ENCODE results near the gene EEF1A2.
A peak's percentile ranks its signal among the peaks of the same experiment; 100 is the strongest.
"Not testable (repeated sequence)": the region's sequence is repeated elsewhere in the genome, so short reads cannot be mapped to it uniquely, and the experiment has no call there.

The EEF1A2 gene

DNA sequence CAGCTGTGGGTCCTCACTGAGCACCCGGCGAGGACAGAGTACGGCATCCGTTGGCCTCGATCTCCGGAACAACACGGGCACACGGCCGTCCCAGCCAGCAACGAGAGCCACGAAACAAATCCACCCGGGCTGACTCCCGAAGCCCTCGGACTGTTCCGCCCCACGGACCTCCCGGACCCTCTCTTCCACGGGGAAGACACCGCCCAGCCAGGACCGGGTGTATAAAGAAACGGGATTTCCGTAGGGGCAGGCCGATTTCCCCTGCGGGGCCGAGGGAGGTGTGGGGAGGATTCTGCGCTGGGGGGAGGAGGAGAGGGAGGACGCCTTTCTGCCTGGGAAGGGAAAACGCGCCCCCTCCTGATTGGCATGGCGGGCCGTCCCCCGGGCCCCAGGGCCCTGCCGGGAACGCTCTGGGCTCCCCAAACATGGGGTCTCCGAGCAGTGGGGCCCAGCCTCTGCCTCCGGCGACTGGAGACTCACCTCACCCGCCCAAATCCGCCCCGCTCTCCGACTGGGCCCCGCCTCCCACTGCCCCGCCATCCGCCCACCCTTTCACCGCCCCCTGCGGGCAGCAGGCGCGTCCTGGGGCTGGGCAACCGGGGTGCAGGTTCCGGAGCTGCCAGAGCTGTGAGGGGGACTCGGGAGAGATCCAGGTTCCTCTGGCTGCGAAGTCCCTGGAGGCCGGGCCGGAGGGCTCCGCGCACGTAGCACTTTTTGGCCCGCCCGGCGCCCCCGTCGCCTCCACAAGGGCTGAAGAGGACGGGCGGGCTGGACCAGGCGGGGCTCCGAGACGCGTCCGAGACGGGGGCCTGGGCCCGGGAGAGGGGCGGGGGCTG lies 21.0 kb upstream of the EEF1A2 start:
- DNase-seq: peak; percentile 63

DNA sequence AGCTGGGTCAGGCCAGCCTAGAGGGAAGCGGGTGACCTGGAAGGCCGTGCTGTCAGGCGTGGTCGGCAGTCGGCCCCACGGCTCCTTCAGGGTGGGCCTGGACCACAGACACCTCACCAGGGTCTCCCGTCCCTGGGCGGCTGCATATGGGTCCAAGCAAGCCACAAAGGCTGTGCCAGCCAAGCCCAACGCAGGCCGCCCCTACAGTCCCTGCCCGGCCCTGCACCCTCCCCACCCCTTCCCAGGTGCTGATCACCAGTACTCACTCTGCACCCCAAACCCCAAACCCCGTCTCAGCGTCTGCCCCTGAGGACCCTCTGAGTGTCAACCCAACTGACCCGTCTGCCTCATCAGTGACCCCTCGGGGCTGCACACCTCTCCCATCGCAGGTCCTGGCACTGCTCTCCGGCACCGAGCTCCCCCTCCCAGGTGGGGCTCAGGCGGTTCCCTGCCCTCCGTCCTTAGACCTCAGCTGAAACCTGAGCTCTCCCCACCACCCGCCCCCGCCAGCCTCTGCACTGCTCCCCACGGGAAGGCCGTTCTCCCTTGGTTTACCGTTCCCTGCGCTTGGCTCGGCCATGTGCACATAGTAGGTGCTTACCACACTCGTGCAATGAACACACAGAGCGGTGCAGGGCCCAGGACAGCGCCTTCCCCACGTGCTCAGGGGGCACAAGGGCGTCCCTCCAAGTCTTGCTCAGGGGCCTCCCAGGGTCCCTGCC lies 20.2 kb upstream of the EEF1A2 start:
- no peak for DNase-seq

DNA sequence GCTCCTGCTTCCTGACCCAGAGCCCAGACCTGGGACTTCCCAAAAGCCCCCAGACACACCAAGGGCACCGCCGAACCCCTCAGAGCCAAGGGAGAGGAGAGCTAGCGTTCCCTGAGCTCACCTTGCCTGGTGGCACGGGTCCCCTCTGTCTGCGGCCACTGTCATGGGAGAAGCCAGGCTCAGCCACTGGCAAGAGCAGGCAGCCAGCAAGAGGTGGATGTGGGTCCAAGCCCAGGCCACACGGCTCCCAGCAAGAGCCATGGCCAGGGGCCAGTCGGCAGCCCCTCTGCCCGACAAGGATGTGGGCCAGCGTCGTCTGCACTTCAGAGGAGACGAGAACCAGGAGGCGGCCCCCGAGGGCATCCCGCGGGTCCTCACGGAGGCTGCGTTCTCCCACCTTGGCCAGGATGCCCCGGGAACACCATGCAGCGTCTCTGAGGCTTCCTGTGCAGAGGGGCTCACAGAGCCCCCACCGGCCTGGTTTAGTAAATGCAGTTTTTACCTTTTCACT lies 19.5 kb upstream of the EEF1A2 start:
- no peak for DNase-seq

GRCh38 chr20:63517376-63518309 lies 18.8 kb upstream of the EEF1A2 start:
- DNase-seq: no peak

DNA sequence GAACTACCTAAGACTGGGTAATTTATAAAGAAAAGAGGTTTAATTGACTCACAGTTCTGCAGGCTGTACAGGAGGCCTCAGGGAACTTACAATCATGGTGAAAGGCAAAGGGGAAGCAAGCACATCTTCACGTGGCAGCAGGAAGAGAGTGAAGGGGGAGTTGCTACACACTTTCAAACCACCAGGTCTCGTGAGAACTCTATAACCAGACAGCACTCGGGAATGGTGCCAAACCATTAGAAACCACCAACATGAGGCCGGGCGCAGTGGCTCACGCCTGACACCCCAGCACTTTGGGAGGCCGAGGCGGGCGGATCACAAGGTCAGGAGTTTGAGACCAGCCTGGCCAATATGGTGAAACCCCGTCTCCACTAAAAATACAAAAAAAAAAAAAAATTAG lies 15.6 kb upstream of the EEF1A2 start:
- DNase-seq: not testable (repeated sequence)

- DNase-seq: no peak
Observed at GRCh38 chr20:63513207-63513606, 14.3 kb upstream of the EEF1A2 start.

GRCh38 chr20:63509088-63509564 lies 10.2 kb upstream of the EEF1A2 start:
- no peak for DNase-seq

DNA sequence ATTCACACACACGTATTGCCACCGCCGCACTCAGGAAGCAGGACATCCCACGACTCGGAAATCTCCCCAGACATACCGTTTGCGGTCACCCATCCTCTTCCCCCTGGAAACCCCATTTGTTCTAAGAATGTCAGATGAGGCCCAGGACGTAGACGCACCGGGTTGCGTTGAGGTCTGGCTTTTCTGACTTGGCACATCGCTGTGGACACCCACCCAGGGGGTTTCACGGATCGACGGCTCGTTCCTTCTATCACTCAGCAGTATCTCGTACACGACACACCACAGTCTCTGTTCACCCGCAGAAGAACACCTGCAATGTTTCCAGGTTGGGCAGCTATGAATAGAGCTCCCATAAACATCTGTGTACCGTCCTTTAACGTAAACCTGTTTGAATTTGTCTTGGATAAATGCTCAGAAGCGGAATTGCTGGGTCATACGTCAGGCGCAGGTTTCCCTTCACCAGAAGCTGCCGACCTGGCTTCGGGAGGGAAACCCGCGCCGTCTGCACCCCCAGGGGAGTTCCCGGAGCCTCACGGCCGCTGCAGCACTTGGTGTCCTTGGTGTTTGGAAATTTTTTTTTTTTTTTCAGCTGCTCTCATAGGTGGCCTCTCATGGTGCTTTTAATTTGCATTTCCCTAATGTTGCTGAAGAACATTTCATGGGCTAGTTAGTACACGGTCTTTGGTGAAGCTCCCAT lies 9.3 kb upstream of the EEF1A2 start:
- no peak for DNase-seq

- DNase-seq: no peak
Observed at GRCh38 chr20:63507083-63507743, 8.3 kb upstream of the EEF1A2 start.

GRCh38 chr20:63505723-63506122 lies 6.8 kb upstream of the EEF1A2 start:
- DNase-seq: no peak

GRCh38 chr20:63505281-63505680 lies 6.4 kb upstream of the EEF1A2 start:
- no peak for DNase-seq

DNA sequence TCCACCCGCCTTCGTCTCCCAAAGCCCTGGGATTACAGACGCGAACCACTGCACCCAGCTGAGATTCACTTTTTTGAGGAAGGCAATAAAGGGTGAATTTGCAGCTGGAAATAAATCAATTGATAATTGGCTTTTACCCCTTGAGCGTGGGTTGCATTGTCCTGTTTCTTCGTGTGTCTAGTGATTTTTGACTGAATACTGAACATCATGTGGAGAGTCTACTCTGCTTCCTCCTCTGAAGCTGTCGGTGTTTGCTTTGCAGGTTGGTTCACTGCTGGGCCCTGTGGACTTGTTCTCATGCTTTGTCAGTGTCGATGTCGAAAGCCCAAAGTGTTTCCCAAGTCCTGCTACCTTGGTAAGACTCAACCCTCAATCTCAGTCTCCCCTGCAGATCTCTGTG lies 5.8 kb upstream of the EEF1A2 start:
- DNase-seq: no peak

DNA sequence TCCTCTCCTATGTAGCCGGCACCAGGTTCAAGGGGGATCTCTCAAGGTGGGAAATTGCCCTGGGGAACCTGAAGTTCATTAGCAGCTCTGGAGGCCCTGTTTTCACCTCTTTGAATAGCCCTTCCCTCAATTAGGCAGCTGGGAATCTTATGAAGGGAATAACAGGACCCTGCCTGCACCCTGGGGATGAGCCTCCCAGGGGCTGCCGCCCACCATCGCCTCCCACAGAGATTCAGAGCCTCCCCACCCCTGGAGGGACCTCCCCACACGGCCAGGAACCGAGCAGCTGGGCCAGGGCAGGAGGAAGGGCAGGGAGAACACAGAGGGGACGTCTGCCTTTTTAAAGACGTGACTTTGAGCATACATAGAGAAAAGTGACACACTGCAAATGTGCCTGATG lies 4.6 kb upstream of the EEF1A2 start:
- DNase-seq: no peak

DNA sequence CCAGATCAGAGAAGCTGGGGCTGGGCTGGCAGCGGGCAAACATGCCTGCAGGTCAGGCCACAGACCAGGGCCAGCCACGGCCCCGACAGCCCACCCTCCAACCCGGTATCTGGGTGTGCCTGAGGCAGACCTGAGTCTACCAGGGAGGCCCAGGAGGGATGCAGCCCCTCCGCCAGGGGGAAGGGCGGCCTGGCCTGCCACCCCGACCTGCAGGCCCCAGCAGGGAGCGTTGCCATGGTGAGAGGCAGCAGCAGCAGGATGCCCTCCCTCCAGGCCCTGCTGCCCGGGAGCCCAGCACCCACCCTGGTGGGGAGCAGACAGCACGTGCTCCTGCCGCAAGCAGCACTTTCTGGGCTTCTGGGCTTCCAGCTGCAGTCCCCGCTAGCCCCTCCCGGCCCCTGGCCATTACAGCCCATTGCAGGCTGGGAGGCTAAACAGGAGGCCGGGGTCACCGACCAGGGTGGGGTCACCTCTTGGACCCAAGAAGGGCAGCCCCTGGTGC lies 3.8 kb upstream of the EEF1A2 start:
- DNase-seq: no peak

GRCh38 chr20:63501818-63502670 lies 3.2 kb upstream of the EEF1A2 start:
- DNase-seq: no peak

DNA sequence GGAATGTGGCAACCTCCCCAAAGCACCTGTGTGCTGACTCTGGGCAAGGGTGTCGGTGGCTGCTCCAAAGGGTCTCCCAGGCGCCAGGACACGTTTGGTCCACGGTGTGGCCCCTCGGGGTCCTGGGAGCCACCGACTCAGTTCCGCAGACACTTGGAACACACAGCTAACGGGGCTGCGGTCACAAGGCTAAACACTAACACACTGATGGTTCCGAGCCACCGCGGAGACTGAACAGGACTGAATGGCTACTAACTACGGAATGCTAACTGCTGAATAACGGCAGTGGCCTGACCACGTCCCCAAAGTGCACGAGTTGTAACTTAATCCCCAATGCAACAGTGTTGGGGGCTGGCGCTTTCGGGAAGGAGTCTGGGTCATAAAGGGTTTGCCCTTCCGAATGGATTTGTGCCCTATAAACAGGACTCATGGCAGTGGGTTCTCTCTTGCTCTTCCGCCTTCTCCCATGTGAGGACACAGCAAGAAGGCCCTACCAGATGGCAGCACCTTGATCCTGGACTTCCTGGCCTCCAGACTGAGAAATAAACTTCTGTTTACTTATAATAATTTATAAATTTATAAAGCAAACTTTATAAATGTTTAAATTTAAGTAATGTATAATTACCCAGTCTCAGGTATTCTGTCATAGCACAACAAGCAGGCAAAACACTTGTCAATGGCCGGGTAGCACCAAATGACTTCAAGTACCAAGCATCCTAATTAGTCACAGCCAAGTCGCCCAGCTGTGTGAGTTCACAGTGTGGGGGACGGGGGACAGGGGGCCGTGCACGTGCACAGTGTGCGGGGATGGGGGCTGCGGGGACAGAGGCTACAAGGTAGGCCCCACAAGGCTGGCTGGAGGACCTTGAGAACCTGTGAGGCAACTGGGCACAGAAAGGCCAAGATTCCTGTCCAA lies 2.3 kb upstream of the EEF1A2 start:
- no peak for DNase-seq

DNA sequence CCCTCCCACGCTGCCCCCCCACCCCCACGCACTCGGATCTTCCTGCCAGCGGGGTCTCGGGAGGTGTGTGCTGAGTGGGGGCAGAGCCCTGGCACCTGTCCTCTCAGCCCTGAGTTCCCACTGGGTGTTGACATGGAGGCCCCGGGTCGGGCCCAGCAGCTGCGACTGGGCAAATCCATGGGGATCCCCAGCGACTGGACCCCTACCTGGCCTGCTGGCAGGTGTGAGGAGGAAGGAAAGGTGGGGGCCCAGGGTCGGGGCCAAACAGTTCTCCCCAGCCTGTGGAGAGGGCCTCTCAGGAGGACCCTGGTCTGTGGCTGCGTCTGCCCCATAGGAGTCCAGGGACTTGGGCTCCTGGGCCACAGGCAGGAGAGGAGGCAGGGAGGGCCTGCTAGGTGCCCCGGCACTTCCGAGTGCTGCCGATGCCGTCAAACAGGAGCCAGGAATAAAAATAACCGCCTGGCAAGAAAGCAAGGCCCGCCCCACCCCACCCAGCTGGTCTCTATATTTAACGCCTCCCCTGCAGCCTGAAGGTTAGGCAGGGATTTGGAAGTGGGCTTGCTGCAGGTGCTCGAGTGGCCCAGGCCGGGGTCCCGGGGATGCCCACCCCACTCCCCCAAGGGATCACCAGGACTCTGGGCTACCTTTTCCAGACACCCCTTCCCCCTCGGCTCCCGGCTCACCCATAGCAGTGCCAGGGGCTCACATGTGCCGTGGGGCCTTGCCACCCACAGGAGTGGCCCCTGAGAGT lies 1.4 kb upstream of the EEF1A2 start:
- no peak for DNase-seq

- no peak for DNase-seq
Observed at GRCh38 chr20:63499338-63499969, 571 bp upstream of the EEF1A2 start.

Data from HCEC 1CT (cell line).